Gastroesophageal sphincter (tissue), 3 donors: ENCODE results near the gene TMEM242.

Source experiments
- CTCF ChIP-seq, 4 experiments: fragments of 200-600 bp in 2 of 4; fragments of 450-650 bp in 2 of 4; sonication (generic) in 1 of 4; IDR thresholded peaks; one replicate each; pipeline ENCODE4 v1.5.1; 2017 to 2019; ENCODE audit warnings: antibody characterized with exemption in 4 of 4, mild to moderate bottlenecking in 2 of 4, moderate library complexity in 2 of 4
- POLR2A ChIP-seq, 2 donors: fragments of 450-650 bp; IDR thresholded peaks; one replicate each; pipeline ENCODE4 v1.6.1; 2017; ENCODE audit warnings: antibody characterized with exemption in 2 of 2, mild to moderate bottlenecking in 2 of 2, moderate library complexity in 1 of 2

GRCh38 chr6:157332813-157333212 is 9.5 kb upstream of the TMEM242 start:
- no peak for TF ChIP-seq CTCF (IDR thresholded peaks at IDR 0.05)
- TF ChIP-seq POLR2A (IDR thresholded peaks at IDR 0.05), result no peak
